Skeletal muscle tissue (tissue), 4 donors: ENCODE measurements around the gene KCNG4. TPM values are rescaled to one million over a fixed set of nuclear protein-coding genes. Genes with fewer than 3 reads are reported as not detected.

Experiments used
- H3K27ac ChIP-seq: one replicate; pipeline ENCODE4 v1.7.0; 2013; ENCODE audit warnings: mild to moderate bottlenecking, low read depth, low read length, inconsistent platforms
- H3K27me3 ChIP-seq, 3 donors: one replicate each; pipeline ENCODE4 v1.7.0; 2013; ENCODE audit warnings: low read length in 3 of 3; ENCODE audit not compliant: control insufficient read depth in 3 of 3, insufficient read depth in 3 of 3
- H3K36me3 ChIP-seq, 3 donors: one replicate each; pipeline ENCODE4 v1.7.0; 2013; ENCODE audit warnings: low read length in 3 of 3; ENCODE audit not compliant: control insufficient read depth in 3 of 3, insufficient read depth in 3 of 3
- H3K4me1 ChIP-seq, 3 donors: one replicate each; pipeline ENCODE4 v1.7.0; 2013; ENCODE audit warnings: low read length in 3 of 3, mild to moderate bottlenecking in 3 of 3; ENCODE audit not compliant: control insufficient read depth in 3 of 3, insufficient read depth in 3 of 3
- H3K4me3 ChIP-seq, 3 donors: one replicate each; pipeline ENCODE4 v1.7.0; 2013; ENCODE audit warnings: low read length in 3 of 3
- H3K9ac ChIP-seq, 3 donors: one replicate each; pipeline ENCODE4 v1.7.0; 2013; ENCODE audit warnings: low read length in 3 of 3, mild to moderate bottlenecking in 3 of 3, moderate library complexity in 2 of 3, low read depth in 1 of 3
- H3K9me3 ChIP-seq, 3 donors: one replicate each; pipeline ENCODE4 v1.7.0; 2013; ENCODE audit warnings: low read length in 3 of 3; ENCODE audit not compliant: control insufficient read depth in 3 of 3
- total RNA-seq: library from RNA; depleted of rRNA; stranded (reverse); fragments of >200 nt; gene quantifications from one replicate; pipeline ENCODE4 v1.2.3, GENCODE V29; 2014
- donor health status: Osteomylitis.

Gene KCNG4
- total RNA-seq, 1 donor from 2014 or later = not detected

DNA sequence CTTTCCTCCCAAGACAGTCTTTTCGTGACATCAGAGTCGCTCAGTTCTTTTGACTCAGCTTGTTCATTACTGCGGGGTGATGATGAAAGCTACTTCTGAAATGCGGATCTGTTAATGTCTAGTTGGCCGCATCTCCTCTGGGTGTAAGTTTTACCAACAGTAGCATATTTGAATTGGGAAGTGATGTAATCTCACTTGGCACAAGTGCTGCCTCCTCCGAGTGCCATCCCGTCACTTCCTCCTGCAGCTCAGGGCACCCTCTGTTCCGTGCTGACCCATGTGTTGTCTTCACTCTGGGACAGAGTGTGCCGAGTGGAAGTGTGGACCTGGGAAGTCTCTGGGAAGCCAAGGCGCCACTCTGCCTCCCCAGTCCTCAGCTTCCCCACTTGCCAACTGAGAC lies 40.0 kb downstream of the KCNG4 start:
- H3K4me3 ChIP-seq = no peak overlapping the region
- peak overlapping the region in 1 of 3 donors; percentile 25 for H3K9ac ChIP-seq
- H3K9me3 ChIP-seq = no peaks in the 10 kb centered on the region
- peaks cover 0 to 9% (median 0%) of the 10 kb centered on the region in 3 donors for H3K27me3 ChIP-seq
- no peaks in the 10 kb centered on the region for H3K4me1 ChIP-seq
- no peak overlapping the region for H3K27ac ChIP-seq
- H3K36me3 ChIP-seq = no peaks in the 10 kb centered on the region

DNA sequence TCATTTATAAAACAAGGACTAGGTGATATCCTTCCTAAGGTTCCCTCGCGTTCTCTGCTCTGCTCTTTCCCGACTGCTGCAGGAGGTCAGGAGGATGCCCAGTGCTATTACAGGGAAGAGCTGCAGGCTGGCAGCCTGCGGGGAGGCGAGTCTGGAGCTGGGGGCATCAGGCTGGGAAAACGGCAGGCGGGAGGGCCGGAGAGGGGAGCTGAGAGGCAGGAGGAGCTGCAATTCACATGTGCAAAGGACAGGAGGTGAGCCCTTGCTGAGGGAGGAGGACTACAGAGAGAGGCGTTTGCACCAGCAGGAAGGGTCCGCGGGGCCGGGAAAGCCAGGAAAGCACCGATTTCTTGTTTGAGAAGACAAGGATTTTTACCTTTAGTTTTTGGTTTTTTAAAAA lies 40.7 kb downstream of the KCNG4 start:
- Histone ChIP-seq H3K27me3 (peaks cover 0 to 17% (median 3%) of the 10 kb centered on the region in 3 donors), H3K4me3 (no peak overlapping the region), H3K9me3 (no peaks in the 10 kb centered on the region), H3K27ac (no peak overlapping the region), H3K9ac (no peak overlapping the region), H3K36me3 (no peaks in the 10 kb centered on the region), H3K4me1 (no peaks in the 10 kb centered on the region)

DNA sequence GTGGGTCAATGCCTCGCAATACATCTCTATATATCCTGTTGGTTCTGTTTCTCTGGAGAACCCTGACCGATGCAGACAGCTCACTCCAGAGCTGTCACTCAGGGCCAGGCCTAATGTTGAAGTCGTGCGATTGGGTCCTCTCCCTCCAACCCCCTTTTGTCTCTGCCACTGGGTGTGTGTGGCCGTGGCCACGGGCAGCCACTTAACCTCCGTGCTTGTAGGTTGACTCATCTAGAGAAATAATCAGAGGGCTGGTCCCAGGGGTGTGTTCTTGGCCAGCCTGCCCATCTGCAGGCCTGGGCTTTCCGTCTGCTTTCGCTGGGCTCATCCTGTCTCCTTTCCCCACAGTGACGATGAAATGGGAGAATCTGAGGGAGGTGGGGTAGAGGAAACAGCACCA lies 41.4 kb downstream of the KCNG4 start:
- Histone ChIP-seq H3K4me1 (no peaks in the 10 kb centered on the region), H3K4me3 (no peak overlapping the region), H3K9me3 (no peaks in the 10 kb centered on the region), H3K27me3 (peaks cover 0 to 18% (median 4%) of the 10 kb centered on the region in 3 donors), H3K36me3 (no peaks in the 10 kb centered on the region), H3K9ac (no peak overlapping the region), H3K27ac (no peak overlapping the region)

DNA sequence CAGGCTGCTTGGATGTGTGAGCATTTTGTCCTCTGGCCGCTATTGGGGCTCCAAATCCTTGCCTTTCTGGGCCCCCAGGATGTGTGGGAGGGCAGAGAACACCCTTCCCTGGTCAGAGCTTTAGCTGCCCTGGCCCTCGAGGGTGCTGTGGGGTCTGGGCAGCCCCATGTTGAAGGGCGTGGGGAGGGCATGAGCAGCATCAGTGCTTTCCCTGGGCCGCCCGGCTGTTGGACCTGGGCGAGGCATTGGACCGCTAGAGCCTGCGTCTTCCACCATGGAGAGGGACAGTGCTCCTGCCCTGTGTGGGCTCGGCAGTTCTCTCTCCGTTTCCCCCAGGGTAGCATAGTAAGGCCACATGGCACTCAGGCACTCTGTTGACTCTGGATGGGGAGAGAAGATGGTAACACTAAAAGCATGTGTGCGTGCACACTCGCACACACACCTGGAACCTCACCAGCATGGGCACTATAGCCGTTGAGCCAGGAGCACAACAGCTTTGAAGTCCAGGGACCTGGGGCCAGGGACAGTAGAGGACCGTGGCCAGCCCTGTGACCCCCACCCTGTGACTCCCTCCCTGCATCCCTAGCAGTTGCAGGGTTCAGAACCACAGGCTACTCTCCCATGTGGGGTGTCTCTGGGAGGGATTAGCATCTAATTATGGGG lies 42.2 kb downstream of the KCNG4 start:
- Histone ChIP-seq H3K4me3 (no peak overlapping the region), H3K9ac (no peak overlapping the region), H3K4me1 (no peaks in the 10 kb centered on the region), H3K36me3 (no peaks in the 10 kb centered on the region), H3K27ac (no peak overlapping the region), H3K9me3 (no peaks in the 10 kb centered on the region), H3K27me3 (peaks cover 0 to 18% (median 4%) of the 10 kb centered on the region in 3 donors)

DNA sequence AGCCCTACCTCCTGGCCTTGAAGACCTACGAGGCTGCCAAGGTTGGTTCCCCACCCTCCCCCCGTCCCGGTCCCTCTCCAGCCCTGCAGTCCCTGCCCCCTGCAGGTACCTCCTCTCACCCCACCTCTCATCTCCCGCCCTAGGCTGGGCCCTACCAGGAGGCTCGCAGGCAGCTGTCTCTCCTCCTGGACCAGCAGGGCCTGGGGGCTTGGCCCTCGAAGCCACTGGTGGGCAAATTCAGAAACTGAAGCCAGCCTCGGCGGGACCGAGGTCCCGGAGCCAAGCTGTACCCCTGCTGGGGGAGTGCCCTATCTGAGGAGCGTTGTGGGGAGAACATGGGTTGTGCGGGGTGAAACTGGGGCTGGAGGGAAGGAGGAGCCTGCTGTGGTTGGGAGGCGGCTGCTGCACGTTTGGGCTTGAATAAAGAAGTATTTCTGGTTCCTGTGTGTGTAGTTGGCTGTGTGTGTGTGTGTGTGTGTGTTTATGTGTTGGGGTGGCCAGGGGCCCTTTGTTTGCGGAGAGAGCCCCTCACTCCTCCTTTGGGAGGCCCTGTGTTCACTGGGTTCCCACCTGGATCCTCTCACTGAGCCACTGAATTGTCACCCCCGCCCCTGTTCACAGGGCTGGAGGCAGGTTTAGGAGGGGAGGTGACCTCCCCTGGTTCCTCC lies 43.0 kb downstream of the KCNG4 start:
- H3K9me3 ChIP-seq = no peaks in the 10 kb centered on the region
- no peak overlapping the region for H3K9ac ChIP-seq
- no peak overlapping the region for H3K4me3 ChIP-seq
- peaks cover 0 to 18% (median 4%) of the 10 kb centered on the region in 3 donors for H3K27me3 ChIP-seq
- no peaks in the 10 kb centered on the region for H3K36me3 ChIP-seq
- H3K27ac ChIP-seq = no peak overlapping the region
- no peaks in the 10 kb centered on the region for H3K4me1 ChIP-seq

DNA sequence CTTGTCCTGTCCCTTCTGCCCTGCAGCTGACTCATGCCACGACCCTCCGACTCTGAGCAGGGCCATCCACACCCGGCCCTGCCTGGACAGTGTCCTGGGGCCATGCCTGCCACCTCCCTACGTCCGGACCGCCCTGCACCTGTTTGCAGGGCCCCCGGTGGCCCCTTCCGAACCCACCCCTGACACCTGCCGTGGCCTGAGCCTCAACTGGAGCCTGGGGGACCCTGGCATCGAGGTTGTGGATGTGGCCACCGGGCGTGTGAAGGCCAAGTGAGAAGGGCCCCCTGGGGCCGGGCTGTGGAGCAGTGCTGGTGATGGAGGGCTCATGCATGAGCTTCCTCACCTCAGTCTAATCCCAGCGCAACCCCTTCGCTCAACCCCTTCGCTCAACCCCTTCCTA lies 43.7 kb downstream of the KCNG4 start:
- no peaks in the 10 kb centered on the region for H3K9me3 ChIP-seq
- H3K4me1 ChIP-seq = no peaks in the 10 kb centered on the region
- no peak overlapping the region for H3K9ac ChIP-seq
- H3K4me3 ChIP-seq = no peak overlapping the region
- no peaks in the 10 kb centered on the region for H3K36me3 ChIP-seq
- H3K27me3 ChIP-seq = peaks cover 0 to 18% (median 4%) of the 10 kb centered on the region in 3 donors
- no peak overlapping the region for H3K27ac ChIP-seq

DNA sequence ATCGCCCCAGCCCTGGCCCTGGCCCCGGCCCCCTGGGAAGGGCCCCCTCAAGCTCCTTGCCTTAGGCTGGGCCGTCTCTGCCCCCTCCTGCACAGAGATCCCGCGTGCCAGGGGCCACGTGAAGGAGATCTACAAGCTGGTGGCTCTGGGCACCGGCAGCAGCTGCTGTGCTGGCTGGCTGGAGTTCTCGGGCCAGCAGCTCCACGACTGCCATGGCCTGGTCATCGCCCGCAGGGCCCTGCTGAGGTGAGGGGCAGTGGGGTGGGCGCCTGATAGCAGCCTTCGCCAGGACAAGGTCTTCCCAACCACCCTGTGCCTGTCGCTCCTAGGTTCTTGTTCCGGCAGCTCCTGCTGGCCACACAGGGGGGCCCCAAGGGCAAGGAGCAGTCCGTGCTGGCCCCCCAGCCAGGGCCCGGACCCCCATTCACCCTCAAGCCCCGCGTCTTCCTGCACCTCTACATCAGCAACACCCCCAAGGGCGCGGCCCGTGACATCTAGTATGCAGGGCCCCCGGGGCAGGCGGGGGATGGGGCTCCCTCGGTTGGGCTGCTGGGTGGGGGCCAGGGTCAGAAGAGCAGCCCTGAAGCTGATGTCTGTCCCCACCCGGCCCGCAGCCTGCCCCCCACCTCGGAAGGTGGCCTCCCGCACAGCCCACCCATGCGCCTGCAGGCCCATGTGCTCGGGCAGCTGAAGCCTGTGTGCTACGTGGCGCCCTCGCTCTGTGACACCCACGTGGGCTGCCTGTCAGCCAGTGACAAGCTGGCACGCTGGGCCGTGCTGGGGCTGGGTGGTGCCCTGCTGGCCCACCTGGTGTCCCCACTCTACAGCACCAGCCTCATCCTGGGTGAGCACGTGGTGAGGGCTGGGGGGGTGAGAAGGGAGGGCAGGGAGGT lies 44.4 kb downstream of the KCNG4 start:
- Histone ChIP-seq H3K36me3 (no peaks in the 10 kb centered on the region), H3K9me3 (no peaks in the 10 kb centered on the region), H3K27ac (no peak overlapping the region), H3K9ac (no peak overlapping the region), H3K4me3 (no peak overlapping the region), H3K4me1 (no peaks in the 10 kb centered on the region), H3K27me3 (peaks cover 0 to 18% (median 4%) of the 10 kb centered on the region in 3 donors)

DNA sequence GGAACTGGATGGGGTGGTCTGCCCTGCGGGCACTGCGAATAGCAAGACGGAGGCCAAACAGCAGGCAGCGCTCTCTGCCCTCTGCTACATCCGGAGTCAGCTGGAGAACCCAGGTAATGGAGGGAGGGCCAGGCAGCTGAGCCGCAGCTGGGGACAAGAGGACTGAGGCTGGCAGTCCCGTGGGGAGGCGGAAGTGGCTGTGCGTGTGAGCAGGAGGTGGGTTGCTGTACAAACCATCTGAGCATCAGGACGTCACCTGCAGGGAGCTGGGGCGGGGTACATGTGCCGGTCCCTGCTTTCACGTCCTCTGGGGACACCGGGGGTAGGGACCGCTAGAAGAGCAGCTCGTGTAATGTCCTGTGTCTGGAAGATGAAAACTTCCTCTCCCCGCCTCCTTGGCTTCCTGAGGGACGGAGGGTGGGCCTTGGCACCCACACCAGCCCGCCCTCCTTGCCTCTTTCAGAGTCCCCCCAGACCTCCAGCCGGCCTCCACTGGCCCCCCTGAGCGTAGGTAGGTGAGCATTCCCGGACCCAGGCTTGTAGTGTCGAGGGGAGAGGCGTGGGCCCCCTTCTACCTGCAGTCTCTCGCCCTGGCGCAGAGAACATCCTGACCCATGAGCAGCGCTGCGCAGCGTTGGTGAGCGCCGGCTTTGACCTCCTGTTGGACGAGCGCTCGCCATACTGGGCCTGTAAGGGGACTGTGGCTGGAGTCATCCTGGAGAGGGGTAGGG lies 45.2 kb downstream of the KCNG4 start:
- no peaks in the 10 kb centered on the region for H3K9me3 ChIP-seq
- H3K27ac ChIP-seq = no peak overlapping the region
- no peaks in the 10 kb centered on the region for H3K4me1 ChIP-seq
- no peaks in the 10 kb centered on the region for H3K36me3 ChIP-seq
- H3K4me3 ChIP-seq = peak overlapping the region in 1 of 3 donors; percentile 13
- H3K27me3 ChIP-seq = peaks cover 0 to 18% (median 4%) of the 10 kb centered on the region in 3 donors
- H3K9ac ChIP-seq = no peak overlapping the region

DNA sequence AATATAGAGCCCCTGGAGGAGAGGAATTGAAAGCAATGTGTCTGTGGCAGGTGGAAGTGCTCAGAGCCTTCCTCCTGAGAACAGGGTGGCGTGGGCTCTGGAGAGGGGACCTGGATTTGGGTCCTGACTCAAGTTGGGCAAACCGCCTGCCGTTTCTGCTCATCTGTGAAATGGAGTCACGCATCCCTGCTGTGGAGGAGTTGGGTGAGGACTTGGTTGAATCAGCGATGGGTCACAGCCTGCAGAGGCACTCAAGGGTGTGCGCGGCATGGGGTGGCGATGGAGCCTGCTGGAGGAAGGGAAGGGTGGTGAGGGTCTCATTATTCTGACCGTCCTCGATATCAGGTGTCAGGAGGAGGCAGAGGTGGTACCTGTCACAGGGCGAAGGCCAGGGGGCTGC lies 45.8 kb downstream of the KCNG4 start:
- Histone ChIP-seq H3K27ac (no peak overlapping the region), H3K4me1 (no peaks in the 10 kb centered on the region), H3K9ac (no peak overlapping the region), H3K9me3 (no peaks in the 10 kb centered on the region), H3K4me3 (no peak overlapping the region), H3K36me3 (no peaks in the 10 kb centered on the region), H3K27me3 (peaks cover 0 to 18% (median 4%) of the 10 kb centered on the region in 3 donors)
